SJCRH30 (cell line): ENCODE results near the gene SLC26A2. TPM values are rescaled to one million over a fixed set of nuclear protein-coding genes. Genes with fewer than 3 reads are reported as not detected.
A peak's percentile ranks its signal among the peaks of the same experiment; 100 is the strongest.

Experiments used
- DNase-seq, 2 experiments: peaks; one replicate each; pipeline ENCODE4 v3.0.0-alpha.2; 2015 to 2020
- H3K27ac ChIP-seq: fragments of 250-450 bp; sonication (Bioruptor Pico); 2 replicates; pipeline ENCODE4 v1.5.1; 2020; ENCODE audit warnings: mild to moderate bottlenecking, moderate library complexity
- H3K27me3 ChIP-seq: fragments of 250-450 bp; sonication (Bioruptor Pico); 2 replicates; pipeline ENCODE4 v1.5.1; 2020; ENCODE audit warnings: mild to moderate bottlenecking, moderate library complexity
- H3K36me3 ChIP-seq: fragments of 250-450 bp; sonication (Bioruptor Pico); 2 replicates; pipeline ENCODE4 v1.5.1; 2020; ENCODE audit warnings: mild to moderate bottlenecking, moderate library complexity
- H3K4me1 ChIP-seq: fragments of 250-450 bp; sonication (Bioruptor Pico); 2 replicates; pipeline ENCODE4 v1.5.1; 2020; ENCODE audit warnings: mild to moderate bottlenecking, moderate library complexity
- H3K4me3 ChIP-seq: fragments of 250-450 bp; sonication (Bioruptor Pico); 2 replicates; pipeline ENCODE4 v1.5.1; 2020; ENCODE audit warnings: mild to moderate bottlenecking, moderate library complexity
- H3K9me3 ChIP-seq: fragments of 250-450 bp; sonication (Bioruptor Pico); replicated peaks from 2 replicates; pipeline ENCODE4 v1.5.1; 2020; ENCODE audit warnings: mild to moderate bottlenecking, moderate library complexity
- total RNA-seq: library from RNA; depleted of rRNA; stranded (reverse); fragments of >200 nt; shearing (Covaris generic); gene quantifications from 2 replicates; pipeline ENCODE4 v1.2.3, GENCODE V29; 2014

The SLC26A2 gene
- total RNA-seq, 1 experiment from 2014 or later: 52.4 TPM

GRCh38 chr5:149962601-149963300 is 2.2 kb downstream of the SLC26A2 start:
- Histone ChIP-seq H3K27me3 (no peaks in the 10 kb centered on the region), H3K4me3 (no peak overlapping the region), H3K27ac (no peak overlapping the region), H3K36me3 (0 out of 2 replicates have a peak, but pooled peaks cover 4% of the 10 kb centered on the region), H3K9me3 (no peaks in the 10 kb centered on the region), H3K4me1 (peaks cover 17% of the 10 kb centered on the region; the same call in 1 of the 2 replicates)
- no peak for DNase-seq

GRCh38 chr5:149963729-149964128 is 3.2 kb downstream of the SLC26A2 start:
- peaks cover 10% of the 10 kb centered on the region; the same call in 1 of the 2 replicates for H3K4me1 ChIP-seq
- 0 out of 2 replicates have a peak, but pooled peaks cover 4% of the 10 kb centered on the region for H3K36me3 ChIP-seq
- no peak overlapping the region for H3K27ac ChIP-seq

GRCh38 chr5:149966946-149967345 is 6.4 kb downstream of the SLC26A2 start:
- Histone ChIP-seq H3K27ac (no peak overlapping the region), H3K9me3 (no peaks in the 10 kb centered on the region), H3K27me3 (no peaks in the 10 kb centered on the region), H3K36me3 (0 out of 2 replicates have a peak, but pooled peaks cover 4% of the 10 kb centered on the region), H3K4me1 (no peaks in the 10 kb centered on the region), H3K4me3 (no peak overlapping the region)
- no peak for DNase-seq

More at GRCh38 chr5:149963729-149964128, 3.2 kb downstream of the SLC26A2 start:
- H3K9me3 ChIP-seq: no peaks in the 10 kb centered on the region
- no peaks in the 10 kb centered on the region for H3K27me3 ChIP-seq
- H3K4me3 ChIP-seq: no peak overlapping the region
- no peak for DNase-seq

GRCh38 chr5:149969181-149969930 is 8.8 kb downstream of the SLC26A2 start:
- DNase-seq: no peak
- Histone ChIP-seq H3K27me3 (no peaks in the 10 kb centered on the region), H3K4me1 (no peaks in the 10 kb centered on the region), H3K9me3 (no peaks in the 10 kb centered on the region), H3K4me3 (no peak overlapping the region), H3K27ac (no peak overlapping the region), H3K36me3 (0 out of 2 replicates have a peak, but pooled peaks cover 4% of the 10 kb centered on the region)

GRCh38 chr5:149975409-149975808 is 14.9 kb downstream of the SLC26A2 start:
- H3K36me3 ChIP-seq: peaks cover 24% of the 10 kb centered on the region

GRCh38 chr5:149979896-149980295 is 19.3 kb downstream of the SLC26A2 start:
- no peaks in the 10 kb centered on the region for H3K4me1 ChIP-seq
- H3K27ac ChIP-seq: no peak overlapping the region
- H3K36me3 ChIP-seq: peaks cover 34% of the 10 kb centered on the region
- H3K9me3 ChIP-seq: no peaks in the 10 kb centered on the region
- no peak overlapping the region for H3K4me3 ChIP-seq
- DNase-seq: no peak
- H3K27me3 ChIP-seq: no peaks in the 10 kb centered on the region

More at GRCh38 chr5:149975409-149975808, 14.9 kb downstream of the SLC26A2 start:
- DNase-seq: no peak
- Histone ChIP-seq H3K4me3 (no peak overlapping the region), H3K9me3 (no peaks in the 10 kb centered on the region), H3K27me3 (no peaks in the 10 kb centered on the region), H3K27ac (no peak overlapping the region), H3K4me1 (no peaks in the 10 kb centered on the region)

- Histone ChIP-seq H3K36me3 (peaks cover 34% of the 10 kb centered on the region), H3K27me3 (no peaks in the 10 kb centered on the region), H3K4me1 (no peaks in the 10 kb centered on the region), H3K4me3 (no peak overlapping the region), H3K27ac (no peak overlapping the region), H3K9me3 (no peaks in the 10 kb centered on the region)
- no peak for DNase-seq
These were observed 20.6 kb downstream of the SLC26A2 start for GRCh38 chr5:149981206-149981605.

GRCh38 chr5:149982505-149982904 is 21.9 kb downstream of the SLC26A2 start:
- H3K36me3 ChIP-seq: peaks cover 31% of the 10 kb centered on the region
- H3K9me3 ChIP-seq: no peaks in the 10 kb centered on the region
- no peak overlapping the region for H3K27ac ChIP-seq
- no peaks in the 10 kb centered on the region for H3K4me1 ChIP-seq
- no peaks in the 10 kb centered on the region for H3K27me3 ChIP-seq
- no peak for DNase-seq
- no peak overlapping the region for H3K4me3 ChIP-seq

- no peaks in the 10 kb centered on the region for H3K9me3 ChIP-seq
- no peaks in the 10 kb centered on the region for H3K4me1 ChIP-seq
- no peak for DNase-seq
- no peak overlapping the region for H3K4me3 ChIP-seq
- H3K36me3 ChIP-seq: peaks cover 2% of the 10 kb centered on the region; the same call in 1 of the 2 replicates
- no peaks in the 10 kb centered on the region for H3K27me3 ChIP-seq
- no peak overlapping the region for H3K27ac ChIP-seq
These were observed 27.6 kb downstream of the SLC26A2 start for GRCh38 chr5:149988126-149988525.

GRCh38 chr5:149990518-149991376 is 30.2 kb downstream of the SLC26A2 start:
- H3K9me3 ChIP-seq: no peaks in the 10 kb centered on the region
- H3K36me3 ChIP-seq: no peaks in the 10 kb centered on the region; the same call in 1 of the 2 replicates
- H3K4me1 ChIP-seq: no peaks in the 10 kb centered on the region
- peak; percentile 65 to 89 for DNase-seq
- no peak overlapping the region for H3K4me3 ChIP-seq
- no peak overlapping the region for H3K27ac ChIP-seq
- no peaks in the 10 kb centered on the region for H3K27me3 ChIP-seq

- H3K9me3 ChIP-seq: no peaks in the 10 kb centered on the region
- H3K27ac ChIP-seq: no peak overlapping the region
- H3K4me1 ChIP-seq: no peaks in the 10 kb centered on the region
- no peaks in the 10 kb centered on the region for H3K27me3 ChIP-seq
- H3K4me3 ChIP-seq: no peak overlapping the region
- no peak for DNase-seq
- H3K36me3 ChIP-seq: no peaks in the 10 kb centered on the region
These were observed 32.9 kb downstream of the SLC26A2 start for GRCh38 chr5:149993471-149993870.

- Histone ChIP-seq H3K27me3 (no peaks in the 10 kb centered on the region), H3K9me3 (no peaks in the 10 kb centered on the region), H3K4me3 (no peak overlapping the region), H3K36me3 (no peaks in the 10 kb centered on the region), H3K27ac (no peak overlapping the region), H3K4me1 (no peaks in the 10 kb centered on the region)
- DNase-seq: no peak
These were observed 35.0 kb downstream of the SLC26A2 start for GRCh38 chr5:149995385-149996204.

- Histone ChIP-seq H3K27ac (no peak overlapping the region), H3K4me1 (no peaks in the 10 kb centered on the region), H3K36me3 (no peaks in the 10 kb centered on the region), H3K9me3 (no peaks in the 10 kb centered on the region), H3K4me3 (no peak overlapping the region), H3K27me3 (no peaks in the 10 kb centered on the region)
- no peak for DNase-seq
These were observed 35.8 kb downstream of the SLC26A2 start for GRCh38 chr5:149996205-149996890.
